Activated T-helper 2 cell treated with anti-CD3 and anti-CD28 coated beads, Interferon-gamma antibody, Interleukin-2, Interleukin-4, amounts not matched to agents 10 μg/mL and 5 μg/mL and 100 μg/mL, durations not matched to agents 14 hours and 24 hours and 36 hours (primary cell): ENCODE data around the gene PTPRD. TPM values are rescaled to one million over a fixed set of nuclear protein-coding genes. Genes with fewer than 3 reads are reported as not detected.

Experiments used
- DNase-seq: peaks from one replicate; pipeline ENCODE4 v3.0.0; 2021; ENCODE audit warnings: low spot score
- H3K27ac Mint-ChIP-seq: one replicate; pipeline ENCODE4 v1.8.0; 2021; ENCODE audit warnings: mixed read lengths
- H3K27me3 Mint-ChIP-seq: one replicate; pipeline ENCODE4 v1.8.0; 2021; ENCODE audit warnings: low read depth, mixed read lengths
- H3K36me3 Mint-ChIP-seq: one replicate; pipeline ENCODE4 v1.8.0; 2021; ENCODE audit warnings: low read depth, mixed read lengths
- H3K4me1 Mint-ChIP-seq: one replicate; pipeline ENCODE4 v1.8.0; 2021; ENCODE audit warnings: low read depth, mixed read lengths
- H3K4me3 Mint-ChIP-seq: one replicate; pipeline ENCODE4 v1.8.0; 2021; ENCODE audit warnings: low read depth, mild to moderate bottlenecking, moderate library complexity, mixed read lengths
- H3K9me3 Mint-ChIP-seq: one replicate; pipeline ENCODE4 v1.8.0; 2021; ENCODE audit warnings: mixed read lengths
- intact Hi-C: fragments of 100-400 bp; cut with micrococcal nuclease; formaldehyde crosslinking; loops from one replicate; pipeline ENCODE4 v1.15.1; 2023
- total RNA-seq: library from RNA; stranded (reverse); gene quantifications from 2 replicates; pipeline ENCODE4 v1.2.3, GENCODE V29; 2022

PTPRD gene
- total RNA-seq, 1 donor from 2014 or later: 1.5 TPM

- no peak for DNase-seq
- no peaks in the 10 kb centered on the region for H3K27me3 Mint-ChIP-seq
- no peaks in the 10 kb centered on the region for H3K36me3 Mint-ChIP-seq
- H3K4me3 Mint-ChIP-seq: no peak overlapping the region
- intact Hi-C loops: no loop called here
- no peak overlapping the region for H3K27ac Mint-ChIP-seq
- H3K9me3 Mint-ChIP-seq: peaks cover 8% of the 10 kb centered on the region
- H3K4me1 Mint-ChIP-seq: no peaks in the 10 kb centered on the region
Measured at GRCh38 chr9:9674461-9674860, 938.3 kb downstream of the PTPRD start.

GRCh38 chr9:9670454-9670853 lies 942.3 kb downstream of the PTPRD start:
- Mint-ChIP-seq H3K27me3 (no peaks in the 10 kb centered on the region), H3K36me3 (no peaks in the 10 kb centered on the region), H3K4me1 (no peaks in the 10 kb centered on the region), H3K27ac (no peak overlapping the region), H3K4me3 (no peak overlapping the region), H3K9me3 (peaks cover 8% of the 10 kb centered on the region)
- intact Hi-C loops: no loop called here
- no peak for DNase-seq

GRCh38 chr9:9645006-9645405 lies 967.8 kb downstream of the PTPRD start:
- H3K27me3 Mint-ChIP-seq: no peaks in the 10 kb centered on the region

GRCh38 chr9:9631284-9631683 lies 981.5 kb downstream of the PTPRD start:
- intact Hi-C loops: no loop called here
- no peak overlapping the region for H3K27ac Mint-ChIP-seq
- no peak overlapping the region for H3K4me3 Mint-ChIP-seq
- H3K36me3 Mint-ChIP-seq: no peaks in the 10 kb centered on the region
- H3K9me3 Mint-ChIP-seq: peaks cover 11% of the 10 kb centered on the region
- H3K4me1 Mint-ChIP-seq: no peaks in the 10 kb centered on the region
- no peak for DNase-seq
- no peaks in the 10 kb centered on the region for H3K27me3 Mint-ChIP-seq

More at GRCh38 chr9:9645006-9645405, 967.8 kb downstream of the PTPRD start:
- H3K9me3 Mint-ChIP-seq: no peaks in the 10 kb centered on the region
- intact Hi-C loops: no loop called here
- H3K4me3 Mint-ChIP-seq: no peak overlapping the region
- DNase-seq: no peak
- no peak overlapping the region for H3K27ac Mint-ChIP-seq
- no peaks in the 10 kb centered on the region for H3K4me1 Mint-ChIP-seq
- no peaks in the 10 kb centered on the region for H3K36me3 Mint-ChIP-seq

- Mint-ChIP-seq H3K4me3 (no peak overlapping the region), H3K27ac (no peak overlapping the region), H3K27me3 (no peaks in the 10 kb centered on the region), H3K9me3 (peaks cover 6% of the 10 kb centered on the region), H3K4me1 (no peaks in the 10 kb centered on the region), H3K36me3 (no peaks in the 10 kb centered on the region)
- intact Hi-C loops: no loop called here
- no peak for DNase-seq
Measured at GRCh38 chr9:9625248-9625647, 987.6 kb downstream of the PTPRD start.

- Mint-ChIP-seq H3K36me3 (no peaks in the 10 kb centered on the region), H3K9me3 (peaks cover 6% of the 10 kb centered on the region), H3K27me3 (no peaks in the 10 kb centered on the region), H3K4me3 (no peak overlapping the region), H3K27ac (no peak overlapping the region), H3K4me1 (no peaks in the 10 kb centered on the region)
- no peak for DNase-seq
- intact Hi-C loops: no loop called here
Measured at GRCh38 chr9:9623506-9623905, 989.3 kb downstream of the PTPRD start.

- peaks cover 3% of the 10 kb centered on the region for H3K9me3 Mint-ChIP-seq
- no peaks in the 10 kb centered on the region for H3K27me3 Mint-ChIP-seq
- no peaks in the 10 kb centered on the region for H3K36me3 Mint-ChIP-seq
- H3K27ac Mint-ChIP-seq: no peak overlapping the region
- no peak for DNase-seq
- H3K4me1 Mint-ChIP-seq: no peaks in the 10 kb centered on the region
- intact Hi-C loops: no loop called here
- H3K4me3 Mint-ChIP-seq: no peak overlapping the region
Measured at GRCh38 chr9:9621355-9621940, 991.4 kb downstream of the PTPRD start.

- Mint-ChIP-seq H3K4me1 (no peaks in the 10 kb centered on the region), H3K27ac (no peak overlapping the region), H3K36me3 (no peaks in the 10 kb centered on the region), H3K4me3 (no peak overlapping the region), H3K27me3 (no peaks in the 10 kb centered on the region), H3K9me3 (no peaks in the 10 kb centered on the region)
- DNase-seq: no peak
- intact Hi-C loops: no loop called here
Measured at GRCh38 chr9:9620736-9621135, 992.1 kb downstream of the PTPRD start.

GRCh38 chr9:9615086-9615485 lies 997.7 kb downstream of the PTPRD start:
- Mint-ChIP-seq H3K9me3 (no peaks in the 10 kb centered on the region), H3K4me1 (no peaks in the 10 kb centered on the region), H3K36me3 (no peaks in the 10 kb centered on the region), H3K27me3 (no peaks in the 10 kb centered on the region), H3K27ac (no peak overlapping the region), H3K4me3 (no peak overlapping the region)
- no peak for DNase-seq
- intact Hi-C loops: no loop called here

- DNase-seq: no peak
- Mint-ChIP-seq H3K27ac (no peak overlapping the region), H3K9me3 (no peaks in the 10 kb centered on the region), H3K4me1 (no peaks in the 10 kb centered on the region), H3K36me3 (no peaks in the 10 kb centered on the region), H3K27me3 (no peaks in the 10 kb centered on the region), H3K4me3 (no peak overlapping the region)
- intact Hi-C loops: no loop called here
Measured at GRCh38 chr9:9614607-9615006, 998.2 kb downstream of the PTPRD start.

GRCh38 chr9:9612755-9613154 lies 1000.0 kb downstream of the PTPRD start:
- no peaks in the 10 kb centered on the region for H3K27me3 Mint-ChIP-seq

GRCh38 chr9:9612270-9612669 lies 1000.5 kb downstream of the PTPRD start:
- intact Hi-C loops: no loop called here
- Mint-ChIP-seq H3K36me3 (no peaks in the 10 kb centered on the region), H3K9me3 (no peaks in the 10 kb centered on the region), H3K27me3 (no peaks in the 10 kb centered on the region), H3K27ac (no peak overlapping the region), H3K4me3 (no peak overlapping the region), H3K4me1 (no peaks in the 10 kb centered on the region)
- no peak for DNase-seq

More at GRCh38 chr9:9612755-9613154, 1000.0 kb downstream of the PTPRD start:
- no peak overlapping the region for H3K4me3 Mint-ChIP-seq
- intact Hi-C loops: no loop called here
- H3K9me3 Mint-ChIP-seq: no peaks in the 10 kb centered on the region
- H3K27ac Mint-ChIP-seq: no peak overlapping the region
- no peaks in the 10 kb centered on the region for H3K4me1 Mint-ChIP-seq
- no peak for DNase-seq
- H3K36me3 Mint-ChIP-seq: no peaks in the 10 kb centered on the region

GRCh38 chr9:9605681-9606080 lies 1007.1 kb downstream of the PTPRD start:
- no peaks in the 10 kb centered on the region for H3K27me3 Mint-ChIP-seq
- no peaks in the 10 kb centered on the region for H3K4me1 Mint-ChIP-seq
- H3K27ac Mint-ChIP-seq: no peak overlapping the region
- H3K36me3 Mint-ChIP-seq: no peaks in the 10 kb centered on the region
- no peak for DNase-seq
- no peaks in the 10 kb centered on the region for H3K9me3 Mint-ChIP-seq
- no peak overlapping the region for H3K4me3 Mint-ChIP-seq
- intact Hi-C loops: no loop called here

- no peak overlapping the region for H3K27ac Mint-ChIP-seq
Measured at GRCh38 chr9:9603345-9603744, 1009.5 kb downstream of the PTPRD start.

More at GRCh38 chr9:9603345-9603744, 1009.5 kb downstream of the PTPRD start:
- H3K4me1 Mint-ChIP-seq: no peaks in the 10 kb centered on the region
- H3K4me3 Mint-ChIP-seq: no peak overlapping the region
- H3K36me3 Mint-ChIP-seq: no peaks in the 10 kb centered on the region
- intact Hi-C loops: no loop called here
- no peaks in the 10 kb centered on the region for H3K9me3 Mint-ChIP-seq
- DNase-seq: no peak
- no peaks in the 10 kb centered on the region for H3K27me3 Mint-ChIP-seq
